SK-N-SH (cell line): ENCODE measurements around the gene GSS. TPM values are rescaled to one million over a fixed set of nuclear protein-coding genes. Genes with fewer than 3 reads are reported as not detected.

Experiments used
- CTCF ChIA-PET: fragments of 300-600, 350-600 bp; formaldehyde crosslinking; extraction: SDS; loops from one replicate; lab custom pipeline; 2021; lab: Yijun Ruan, JAX
- POLR2A ChIA-PET: fragments of 350-600 bp; sonication (Branson Sonifier 250); formaldehyde crosslinking; extraction: SDS; loops from one replicate; lab custom pipeline; 2020; ENCODE audit warnings: antibody characterized with exemption, inconsistent platforms; lab: Yijun Ruan, JAX
- DNase-seq: peaks from one replicate; pipeline ENCODE4 v3.0.0; 2012
- H2AFZ ChIP-seq: fragments of 200-600 bp; sonication (generic); 2 replicates; pipeline ENCODE4 v1.8.1; 2016; ENCODE audit warnings: antibody characterized with exemption, mild to moderate bottlenecking, low read depth
- H3F3A ChIP-seq: fragments of 200-600 bp; sonication (generic); replicated peaks from 2 replicates; pipeline ENCODE3; 2016; ENCODE audit warnings: antibody characterized with exemption, mild to moderate bottlenecking; ENCODE audit not compliant: insufficient read depth
- H3K27ac ChIP-seq, 2 experiments: fragments of 200-500 bp in 1 of 2; fragments of 200-600 bp in 1 of 2; sonication (Bioruptor generic) in 1 of 2; sonication (generic), shearing (Covaris generic) in 1 of 2; 2 replicates each; pipeline versions ENCODE4 v1.5.1 to v1.6.1; 2014 to 2016; ENCODE audit warnings: low read depth in 2 of 2, inconsistent platforms in 1 of 2, low read length in 1 of 2, mild to moderate bottlenecking in 1 of 2, mixed read lengths in 1 of 2
- H3K27me3 ChIP-seq: fragments of 200-600 bp; sonication (generic), shearing (Covaris generic); 2 replicates; pipeline ENCODE4 v1.6.1; 2016; ENCODE audit warnings: mixed run types; ENCODE audit not compliant: insufficient read depth
- H3K36me3 ChIP-seq, 2 experiments: fragments of 200-500 bp in 1 of 2; fragments of 200-600 bp in 1 of 2; sonication (Bioruptor generic) in 1 of 2; sonication (generic) in 1 of 2; replicated peaks in 1 of 2; 2 replicates each; pipeline versions ENCODE3 to v1.5.1; 2014 to 2016; ENCODE audit warnings: low read length in 1 of 2, mild to moderate bottlenecking in 1 of 2; ENCODE audit not compliant: insufficient read depth in 2 of 2, control insufficient read depth in 1 of 2
- H3K4me1 ChIP-seq, 2 experiments: fragments of 200-500 bp in 1 of 2; fragments of 200-600 bp in 1 of 2; sonication (Bioruptor generic) in 1 of 2; sonication (generic), shearing (Covaris generic) in 1 of 2; 2 replicates each; pipeline versions ENCODE4 v1.5.1 to v1.6.1; 2014 to 2016; ENCODE audit warnings: low read depth in 1 of 2, low read length in 1 of 2, mixed run types in 1 of 2; ENCODE audit not compliant: insufficient read depth in 2 of 2, control insufficient read depth in 1 of 2
- H3K4me2 ChIP-seq: fragments of 200-600 bp; sonication (generic), shearing (Covaris generic); 2 replicates; pipeline ENCODE4 v1.6.1; 2017; ENCODE audit warnings: mixed run types
- H3K4me3 ChIP-seq, 2 experiments: fragments of 200-500 bp in 1 of 2; fragments of 200-600 bp in 1 of 2; sonication (Bioruptor generic) in 1 of 2; sonication (generic), shearing (Covaris generic) in 1 of 2; 2 replicates each; pipeline versions ENCODE4 v1.5.1 to v1.8.1; 2014 to 2016; ENCODE audit warnings: low read depth in 2 of 2, inconsistent platforms in 1 of 2, low read length in 1 of 2, mild to moderate bottlenecking in 1 of 2, mixed read lengths in 1 of 2, moderate library complexity in 1 of 2
- H3K79me2 ChIP-seq: fragments of 200-600 bp; sonication (generic); 2 replicates; pipeline ENCODE4 v1.8.1; 2017; ENCODE audit warnings: mild to moderate bottlenecking; ENCODE audit not compliant: insufficient read depth
- H3K9ac ChIP-seq: fragments of 200-600 bp; sonication (generic); 2 replicates; pipeline ENCODE4 v1.6.1; 2017; ENCODE audit warnings: mixed run types
- H3K9me2 ChIP-seq: fragments of 200-600 bp; sonication (generic); 2 replicates; pipeline ENCODE4 v1.6.1; 2017; ENCODE audit warnings: mixed run types
- H3K9me3 ChIP-seq: fragments of 200-600 bp; sonication (generic); 2 replicates; pipeline ENCODE4 v1.6.1; 2017; ENCODE audit warnings: mixed run types, mild to moderate bottlenecking, moderate library complexity
- H4K20me1 ChIP-seq: fragments of 200-600 bp; sonication (generic); 2 replicates; pipeline ENCODE4 v1.6.1; 2017; ENCODE audit warnings: mild to moderate bottlenecking, mixed run types; ENCODE audit not compliant: insufficient read depth
- CHD2 ChIP-seq: fragments of 150-350 bp; IDR thresholded peaks from 2 replicates; pipeline ENCODE4 v1.6.1; 2018; ENCODE audit warnings: low read length; ENCODE audit not compliant: partially characterized antibody
- CTCF ChIP-seq: fragments of 200-600 bp; sonication (generic); IDR thresholded peaks from 2 replicates; pipeline ENCODE4 v1.6.1; 2017; ENCODE audit warnings: antibody characterized with exemption, mild to moderate bottlenecking, moderate library complexity
- EP300 ChIP-seq, 2 experiments: IDR thresholded peaks; 2 replicates each; pipeline versions ENCODE4 v1.4.0 to v1.6.1; 2012; ENCODE audit warnings: borderline replicate concordance in 1 of 2, low read depth in 1 of 2, low read length in 1 of 2
- FOXJ3 ChIP-seq: sonication (generic); formaldehyde crosslinking; IDR thresholded peaks from 2 replicates; pipeline ENCODE4 v1.5.1; 2020; ENCODE audit warnings: mild to moderate bottlenecking, missing genetic modification reagents
- FOXM1 ChIP-seq: IDR thresholded peaks from 2 replicates; pipeline ENCODE4 v1.4.0; 2012; ENCODE audit warnings: low read depth, mild to moderate bottlenecking
- GABPA ChIP-seq: IDR thresholded peaks from 2 replicates; pipeline ENCODE4 v1.4.0; 2012; ENCODE audit warnings: low read depth, mild to moderate bottlenecking
- JUND ChIP-seq: IDR thresholded peaks from 2 replicates; pipeline ENCODE4 v1.4.0; 2012
- MAX ChIP-seq: IDR thresholded peaks from 2 replicates; pipeline ENCODE4 v1.4.0; 2012; ENCODE audit warnings: low read depth
- MXI1 ChIP-seq: IDR thresholded peaks from 2 replicates; pipeline ENCODE4 v1.6.1; 2012; ENCODE audit warnings: mild to moderate bottlenecking, low read depth, low read length, improper control_type of control experiment
- PBX3 ChIP-seq: IDR thresholded peaks from 2 replicates; pipeline ENCODE4; 2012
- RAD21 ChIP-seq: IDR thresholded peaks from 2 replicates; pipeline ENCODE4 v1.6.1; 2012; ENCODE audit warnings: mild to moderate bottlenecking, low read length
- RCOR1 ChIP-seq: fragments of 150-350 bp; IDR thresholded peaks from 2 replicates; pipeline ENCODE4 v1.6.1; 2017; ENCODE audit warnings: antibody characterized with exemption, low read length
- USF1 ChIP-seq: IDR thresholded peaks from 2 replicates; pipeline ENCODE4 v1.4.0; 2012; ENCODE audit warnings: low read depth, borderline replicate concordance
- WGBS: methylation state at CpG from one replicate; pipeline ENCODE4 v1.1.6; 2017; ENCODE audit warnings: low lambda C conversion rate; 5-methylcytosine and 5-hydroxymethylcytosine counted together
- polyA plus RNA-seq, 3 experiments: library from polyadenylated mRNA; depleted of rRNA; stranded (reverse); fragments of >200 nt; gene quantifications; 2 replicates each; pipeline ENCODE4 v1.2.3, GENCODE V29; 2012
- TF ChIP-seq, protein P1 (sequence below): IDR thresholded peaks from 2 replicates; pipeline ENCODE4 v1.6.1; 2012; ENCODE audit warnings: mild to moderate bottlenecking, low read depth, low read length, moderate library complexity

Gene GSS
- polyA plus RNA-seq, 1 of the 3 experiments (the other 2 are of a cell fraction), result 95.6 TPM

- Histone ChIP-seq H3K4me1 (no peaks in the 10 kb centered on the region; a peak in 1 of 4 replicates), H3K36me3 (peaks cover 0 to 3% of the 10 kb centered on the region in 2 experiments), H3K79me2 (no peaks in the 10 kb centered on the region), H3K9me3 (no peaks in the 10 kb centered on the region), H3F3A (no peaks in the 10 kb centered on the region), H3K9me2 (no peaks in the 10 kb centered on the region), H4K20me1 (no peaks in the 10 kb centered on the region), H3K27me3 (no peaks in the 10 kb centered on the region), H3K4me3 (no peak overlapping the region), H3K9ac (no peak overlapping the region), H2AFZ (no peak overlapping the region), H3K4me2 (no peak overlapping the region), H3K27ac (no peak overlapping the region)
- WGBS, result 87% methylated on average over 12 of the region's 12 CpGs
- ChIA-PET POLR2A (no interaction called here), CTCF (interaction anchor here (1.3 kb wide), 1 partner anchor 11 kb away, joined by 3 read pairs; no protein-coding TSS in a partner anchor)
- TF ChIP-seq PBX3 (no peak), RAD21 (0 out of 2 replicates have a peak, but pooled peaks have one; percentile 26), FOXJ3 (CRISPR knock-in tag) (no peak), EP300 (IDR thresholded peaks at IDR 0.05; ENCODE audit: borderline replicate concordance in 1 of 2, low read depth in 1 of 2, low read length in 1 of 2) (no peak)
- TF ChIP-seq, protein P1, sequence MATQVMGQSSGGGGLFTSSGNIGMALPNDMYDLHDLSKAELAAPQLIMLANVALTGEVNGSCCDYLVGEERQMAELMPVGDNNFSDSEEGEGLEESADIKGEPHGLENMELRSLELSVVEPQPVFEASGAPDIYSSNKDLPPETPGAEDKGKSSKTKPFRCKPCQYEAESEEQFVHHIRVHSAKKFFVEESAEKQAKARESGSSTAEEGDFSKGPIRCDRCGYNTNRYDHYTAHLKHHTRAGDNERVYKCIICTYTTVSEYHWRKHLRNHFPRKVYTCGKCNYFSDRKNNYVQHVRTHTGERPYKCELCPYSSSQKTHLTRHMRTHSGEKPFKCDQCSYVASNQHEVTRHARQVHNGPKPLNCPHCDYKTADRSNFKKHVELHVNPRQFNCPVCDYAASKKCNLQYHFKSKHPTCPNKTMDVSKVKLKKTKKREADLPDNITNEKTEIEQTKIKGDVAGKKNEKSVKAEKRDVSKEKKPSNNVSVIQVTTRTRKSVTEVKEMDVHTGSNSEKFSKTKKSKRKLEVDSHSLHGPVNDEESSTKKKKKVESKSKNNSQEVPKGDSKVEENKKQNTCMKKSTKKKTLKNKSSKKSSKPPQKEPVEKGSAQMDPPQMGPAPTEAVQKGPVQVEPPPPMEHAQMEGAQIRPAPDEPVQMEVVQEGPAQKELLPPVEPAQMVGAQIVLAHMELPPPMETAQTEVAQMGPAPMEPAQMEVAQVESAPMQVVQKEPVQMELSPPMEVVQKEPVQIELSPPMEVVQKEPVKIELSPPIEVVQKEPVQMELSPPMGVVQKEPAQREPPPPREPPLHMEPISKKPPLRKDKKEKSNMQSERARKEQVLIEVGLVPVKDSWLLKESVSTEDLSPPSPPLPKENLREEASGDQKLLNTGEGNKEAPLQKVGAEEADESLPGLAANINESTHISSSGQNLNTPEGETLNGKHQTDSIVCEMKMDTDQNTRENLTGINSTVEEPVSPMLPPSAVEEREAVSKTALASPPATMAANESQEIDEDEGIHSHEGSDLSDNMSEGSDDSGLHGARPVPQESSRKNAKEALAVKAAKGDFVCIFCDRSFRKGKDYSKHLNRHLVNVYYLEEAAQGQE, result no peak
- DNase-seq, result no peak
Measured at GRCh38 chr20:34988191-34988540, 32.6 kb upstream of the GSS start.

DNA sequence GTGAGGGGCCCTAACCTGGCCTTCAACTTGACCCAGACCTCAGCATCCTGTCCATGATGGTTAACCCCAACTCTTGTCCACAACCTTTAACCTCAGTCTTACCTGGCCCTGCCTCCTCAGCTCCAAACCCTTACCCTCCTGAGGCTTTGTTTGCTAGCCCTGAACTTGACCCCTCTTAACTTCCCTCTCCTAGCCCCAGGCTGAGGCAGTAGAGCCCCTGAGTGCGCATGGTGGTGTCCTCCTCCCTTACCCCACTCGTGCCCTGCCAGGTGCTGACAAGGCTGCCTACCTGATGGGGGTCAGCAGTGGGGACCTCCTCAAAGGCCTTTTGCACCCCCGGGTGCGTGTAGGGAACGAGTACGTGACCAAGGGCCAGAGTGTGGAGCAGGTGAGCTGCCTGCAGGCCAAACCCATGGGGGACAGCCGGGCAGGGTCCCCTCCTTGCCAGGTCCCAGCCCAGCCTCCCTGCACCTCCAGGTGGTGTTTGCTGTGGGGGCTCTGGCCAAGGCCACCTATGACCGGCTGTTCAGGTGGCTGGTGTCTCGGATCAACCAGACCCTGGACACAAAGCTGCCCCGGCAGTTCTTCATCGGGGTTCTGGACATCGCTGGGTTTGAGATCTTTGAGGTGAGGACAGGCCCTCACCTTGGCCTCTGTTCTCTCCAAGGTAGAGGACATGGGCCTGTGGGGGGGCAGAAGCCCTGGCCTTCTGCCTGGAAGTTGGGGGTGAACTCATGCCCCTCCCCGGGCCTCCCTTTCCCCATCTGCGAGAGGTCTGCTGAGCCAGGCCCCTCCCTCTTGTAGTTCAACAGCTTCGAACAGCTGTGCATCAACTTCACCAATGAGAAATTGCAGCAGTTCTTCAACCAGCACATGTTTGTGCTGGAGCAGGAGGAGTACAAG, 31.9 kb upstream of the GSS start:
- Histone ChIP-seq H3K27ac (no peak overlapping the region), H3K9me2 (no peaks in the 10 kb centered on the region), H3F3A (no peaks in the 10 kb centered on the region), H3K4me2 (no peak overlapping the region), H2AFZ (no peak overlapping the region), H3K79me2 (no peaks in the 10 kb centered on the region), H3K36me3 (no peaks in the 10 kb centered on the region), H3K9me3 (no peaks in the 10 kb centered on the region), H3K9ac (no peak overlapping the region), H4K20me1 (no peaks in the 10 kb centered on the region), H3K27me3 (no peaks in the 10 kb centered on the region), H3K4me1 (no peaks in the 10 kb centered on the region; a peak in 1 of 4 replicates), H3K4me3 (no peak overlapping the region)
- CTCF ChIA-PET, result interaction anchor here (1.3 kb wide), 1 partner anchor 11 kb away, joined by 3 read pairs; no protein-coding TSS in a partner anchor
- DNase-seq, result no peak
- POLR2A ChIA-PET, result no interaction called here
- TF ChIP-seq JUND (no peak), GABPA (no peak), USF1 (no peak), CTCF (no peak), MXI1 (no peak), PBX3 (no peak), RCOR1 (no peak), FOXM1 (no peak), MAX (no peak), CHD2 (no peak)
- 78% methylated on average over 8 of the region's 15 CpGs for WGBS
